Measurements from ENCODE around the gene IMPDH2.

GRCh38 chr3:49076116-49076515 lies 46.9 kb upstream of the IMPDH2 start:
- TF ChIP-seq CTCF (IDR thresholded peaks at IDR 0.05; ENCODE audit: insufficient read depth, low read length): no peak
- TF ChIP-seq POLR2AphosphoS5 (IDR thresholded peaks at IDR 0.05; ENCODE audit: low read depth): no peak
- no peak for TF ChIP-seq SPI1 (IDR thresholded peaks at IDR 0.05; ENCODE audit: borderline replicate concordance, low read depth)

All from HL-60 (cell line).